ENCODE measurements around the gene E2F3.

GRCh38 chr6:20533746-20534294, 132.1 kb downstream of the E2F3 start:
- no peak for TF ChIP-seq CTCF (conservative IDR thresholded peaks at IDR 0.05 in 1 of 2, IDR thresholded peaks at IDR 0.05 in 1 of 2; ENCODE audit: low read depth in 1 of 2, low read length in 2 of 2)
- no peak for TF ChIP-seq EZH2 (IDR thresholded peaks at IDR 0.05; ENCODE audit: low read length, missing control alignments)
